Small intestine (tissue), 7 donors: ENCODE results near the gene RANBP2. TPM values are rescaled to one million over a fixed set of nuclear protein-coding genes. Genes with fewer than 3 reads are reported as not detected.
"Not testable (repeated sequence)": the region's sequence is repeated elsewhere in the genome, so short reads cannot be mapped to it uniquely, and the experiment has no call there.

Source experiments
- DNase-seq, 2 donors: peaks; one replicate each; pipeline versions ENCODE4 v3.0.0 to v3.0.0-alpha.2; 2013
- FAIRE-seq: peaks from 2 replicates; lab custom pipeline; 2012; peaks lifted over from hg19 to GRCh38; lab: Jason Lieb, UNC
- H3K27ac ChIP-seq, 3 donors: one replicate each; pipeline ENCODE4 v1.5.1; 2013; ENCODE audit warnings: low read length in 2 of 3, mild to moderate bottlenecking in 2 of 3, control low read depth in 1 of 3, inconsistent platforms in 1 of 3, low read depth in 1 of 3, moderate library complexity in 1 of 3
- H3K27me3 ChIP-seq, 3 donors: one replicate each; pipeline ENCODE4 v1.6.1; 2013; ENCODE audit warnings: low read length in 3 of 3, inconsistent platforms in 1 of 3; ENCODE audit not compliant: control insufficient read depth in 3 of 3, insufficient read depth in 3 of 3
- H3K36me3 ChIP-seq, 3 donors: one replicate each; pipeline ENCODE4 v1.6.1; 2013; ENCODE audit warnings: low read length in 3 of 3, inconsistent platforms in 1 of 3, low read depth in 1 of 3, mild to moderate bottlenecking in 1 of 3, moderate library complexity in 1 of 3; ENCODE audit not compliant: control insufficient read depth in 3 of 3, insufficient read depth in 2 of 3
- H3K4me1 ChIP-seq, 3 donors: one replicate each; pipeline ENCODE4 v1.6.1; 2013; ENCODE audit warnings: low read length in 2 of 3, inconsistent platforms in 1 of 3, low read depth in 1 of 3, mild to moderate bottlenecking in 1 of 3, moderate library complexity in 1 of 3; ENCODE audit not compliant: control insufficient read depth in 3 of 3, insufficient read depth in 2 of 3
- H3K4me3 ChIP-seq, 3 donors: one replicate each; pipeline ENCODE4 v1.5.1; 2013; ENCODE audit warnings: low read length in 3 of 3, control low read depth in 1 of 3, inconsistent platforms in 1 of 3, low read depth in 1 of 3, mild to moderate bottlenecking in 1 of 3, moderate library complexity in 1 of 3
- H3K9me3 ChIP-seq, 2 donors: one replicate each; pipeline ENCODE4 v1.6.1; 2013; ENCODE audit warnings: low read depth in 1 of 2, low read length in 1 of 2; ENCODE audit not compliant: control insufficient read depth in 2 of 2, insufficient read depth in 1 of 2
- WGBS, 3 donors: extraction: QIAGEN DNeasy Blood & Tissue Kit; methylation state at CpG; one replicate each; pipeline ENCODE4 v1.1.7; 2013; 5-methylcytosine and 5-hydroxymethylcytosine counted together
- polyA plus RNA-seq, 4 donors: library from polyadenylated mRNA; stranded (reverse) in 3 of 4; unstranded in 1 of 4; fragments of 200-250 nt in 3 of 4; fragments of 120-200 nt in 1 of 4; gene quantifications; one replicate each; pipeline versions ENCODE4 v1.2.1 to v1.2.3, GENCODE V29; 2013
- donor health status: healthy with polysubstance abuse.
- donor health status: control.
- donor health status: control.
- donor health status: Bipolar disorder and iron deficiency.
- donor health status: healthy.

RANBP2 gene
- polyA plus RNA-seq, 4 donors, result 7.3 to 46.1 (median 13.5) TPM

- not testable (repeated sequence) for DNase-seq, H3K4me3 ChIP-seq, H3K9me3 ChIP-seq, H3K4me1 ChIP-seq, H3K27ac ChIP-seq, H3K27me3 ChIP-seq, FAIRE-seq, H3K36me3 ChIP-seq
- WGBS, 3 donors, result 69 to 77% (median 76%) methylated on average over 9 of the region's 9 CpGs
Measured at GRCh38 chr2:108726048-108726447, 6.8 kb downstream of the RANBP2 start.

GRCh38 chr2:108734656-108735055, 15.4 kb downstream of the RANBP2 start:
- H3K36me3 ChIP-seq, result peaks cover 2 to 18% (median 4%) of the 10 kb centered on the region in 3 donors
- not testable (repeated sequence) for H3K4me1 ChIP-seq, H3K4me3 ChIP-seq, DNase-seq, H3K27ac ChIP-seq, H3K27me3 ChIP-seq, H3K9me3 ChIP-seq, FAIRE-seq
- 90 to 97% (median 93%) methylated on average over 6 of the region's 6 CpGs for WGBS, 3 donors

GRCh38 chr2:108757973-108758372, 38.7 kb downstream of the RANBP2 start:
- not testable (repeated sequence) for H3K27ac ChIP-seq, H3K4me3 ChIP-seq, H3K4me1 ChIP-seq, DNase-seq, H3K36me3 ChIP-seq, FAIRE-seq, H3K9me3 ChIP-seq, H3K27me3 ChIP-seq
- 97 to 100% (median 97%) methylated on average over 7 to 9 of the region's 9 CpGs for WGBS, 3 donors

- H3K9me3 ChIP-seq, DNase-seq, H3K4me1 ChIP-seq, FAIRE-seq, H3K27ac ChIP-seq, H3K27me3 ChIP-seq, H3K4me3 ChIP-seq: not testable (repeated sequence)
- peaks cover 8 to 23% (median 10%) of the 10 kb centered on the region in 3 donors for H3K36me3 ChIP-seq
Measured at GRCh38 chr2:108762618-108763017, 43.3 kb downstream of the RANBP2 start.

- H3K4me1 ChIP-seq, FAIRE-seq, H3K4me3 ChIP-seq, H3K27me3 ChIP-seq, H3K27ac ChIP-seq, DNase-seq, H3K9me3 ChIP-seq: not testable (repeated sequence)
- WGBS, 3 donors, result 92 to 94% (median 93%) methylated on average over 4 to 5 of the region's 5 CpGs
- H3K36me3 ChIP-seq, result peaks cover 8 to 23% (median 10%) of the 10 kb centered on the region in 3 donors
Measured at GRCh38 chr2:108766671-108767070, 47.4 kb downstream of the RANBP2 start.

- not testable (repeated sequence) for FAIRE-seq, H3K4me3 ChIP-seq, H3K9me3 ChIP-seq, H3K27me3 ChIP-seq, H3K27ac ChIP-seq, H3K4me1 ChIP-seq, DNase-seq
- H3K36me3 ChIP-seq, result peaks cover 10 to 29% (median 10%) of the 10 kb centered on the region in 3 donors
- 76 to 86% (median 85%) methylated on average over 1 of the region's 2 CpGs for WGBS, 3 donors
Measured at GRCh38 chr2:108767859-108768258, 48.6 kb downstream of the RANBP2 start.

GRCh38 chr2:108776475-108776874, 57.2 kb downstream of the RANBP2 start:
- FAIRE-seq (no peak), DNase-seq (no peak)
- WGBS, 3 donors, result 91 to 96% (median 94%) methylated on average over 3 of the region's 3 CpGs
- Histone ChIP-seq H3K4me3 (no peak overlapping the region), H3K27me3 (no peaks in the 10 kb centered on the region), H3K27ac (no peak overlapping the region), H3K36me3 (peaks cover 6 to 29% (median 14%) of the 10 kb centered on the region in 3 donors), H3K4me1 (no peaks in the 10 kb centered on the region), H3K9me3 (no peaks in the 10 kb centered on the region)

GRCh38 chr2:108778857-108779256, 59.6 kb downstream of the RANBP2 start:
- Histone ChIP-seq H3K4me3 (no peak overlapping the region), H3K27me3 (no peaks in the 10 kb centered on the region), H3K9me3 (no peaks in the 10 kb centered on the region), H3K36me3 (peaks cover 10 to 25% (median 15%) of the 10 kb centered on the region in 3 donors), H3K4me1 (no peaks in the 10 kb centered on the region), H3K27ac (no peak overlapping the region)
- no peak for DNase-seq
- no peak for FAIRE-seq
- 71 to 95% (median 86%) methylated on average over 2 of the region's 2 CpGs for WGBS, 3 donors

- no peak for FAIRE-seq
- no peak for DNase-seq
- 0% methylated on average over 1 of the region's 1 CpG for WGBS, 3 donors
Measured at GRCh38 chr2:108786008-108786353, 66.7 kb downstream of the RANBP2 start.

More at GRCh38 chr2:108786008-108786353, 66.7 kb downstream of the RANBP2 start:
- peaks cover 0 to 3% (median 0%) of the 10 kb centered on the region in 3 donors for H3K4me1 ChIP-seq
- H3K36me3 ChIP-seq, result peaks cover 6 to 13% (median 9%) of the 10 kb centered on the region in 3 donors
- no peaks in the 10 kb centered on the region for H3K27me3 ChIP-seq
- H3K9me3 ChIP-seq, result no peaks in the 10 kb centered on the region
- peak overlapping the region; percentile 32 to 100 (median 69) for H3K4me3 ChIP-seq
- peak overlapping the region; percentile 85 to 91 (median 91) for H3K27ac ChIP-seq
